ENCODE results near the gene KCNG1. TPM values are rescaled to one million over a fixed set of nuclear protein-coding genes. Genes with fewer than 3 reads are reported as not detected.

Gene KCNG1
- total RNA-seq, 1 donor from 2014 or later = 4.4 TPM

DNA sequence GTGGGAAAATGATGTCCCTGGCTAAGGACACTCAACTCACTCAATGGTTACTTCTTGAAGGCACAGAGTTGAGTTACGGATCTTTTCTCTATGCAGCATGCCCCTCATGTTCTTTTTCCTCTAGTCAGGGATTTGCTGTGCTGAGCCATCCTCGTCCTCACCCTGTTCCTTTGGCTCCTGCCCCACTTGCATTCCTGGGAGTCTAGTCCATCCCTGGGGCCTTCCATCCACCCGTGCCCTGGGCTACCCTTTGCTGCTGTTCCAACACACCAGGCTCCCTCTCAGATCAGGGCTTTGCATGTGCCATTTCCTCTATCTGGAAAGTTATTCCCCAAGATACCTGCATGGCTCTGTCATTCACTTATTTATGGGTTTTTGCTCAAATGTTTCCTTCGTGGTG, 13.3 kb upstream of the KCNG1 start:
- Mint-ChIP-seq H3K4me1 (ENCODE audit: unreplicated experiment) (peaks cover 4% of the 10 kb centered on the region), H3K4me3 (ENCODE audit: unreplicated experiment) (no peak overlapping the region), H3K27ac (ENCODE audit: unreplicated experiment) (peak overlapping the region; percentile 3), H3K9me3 (ENCODE audit: unreplicated experiment) (no peaks in the 10 kb centered on the region), H3K36me3 (ENCODE audit: low read depth, unreplicated experiment) (no peaks in the 10 kb centered on the region), H3K27me3 (ENCODE audit: unreplicated experiment) (peaks cover 6% of the 10 kb centered on the region)
- no peak for DNase-seq (ENCODE audit: low spot score)
- TF ChIP-seq, protein P1, sequence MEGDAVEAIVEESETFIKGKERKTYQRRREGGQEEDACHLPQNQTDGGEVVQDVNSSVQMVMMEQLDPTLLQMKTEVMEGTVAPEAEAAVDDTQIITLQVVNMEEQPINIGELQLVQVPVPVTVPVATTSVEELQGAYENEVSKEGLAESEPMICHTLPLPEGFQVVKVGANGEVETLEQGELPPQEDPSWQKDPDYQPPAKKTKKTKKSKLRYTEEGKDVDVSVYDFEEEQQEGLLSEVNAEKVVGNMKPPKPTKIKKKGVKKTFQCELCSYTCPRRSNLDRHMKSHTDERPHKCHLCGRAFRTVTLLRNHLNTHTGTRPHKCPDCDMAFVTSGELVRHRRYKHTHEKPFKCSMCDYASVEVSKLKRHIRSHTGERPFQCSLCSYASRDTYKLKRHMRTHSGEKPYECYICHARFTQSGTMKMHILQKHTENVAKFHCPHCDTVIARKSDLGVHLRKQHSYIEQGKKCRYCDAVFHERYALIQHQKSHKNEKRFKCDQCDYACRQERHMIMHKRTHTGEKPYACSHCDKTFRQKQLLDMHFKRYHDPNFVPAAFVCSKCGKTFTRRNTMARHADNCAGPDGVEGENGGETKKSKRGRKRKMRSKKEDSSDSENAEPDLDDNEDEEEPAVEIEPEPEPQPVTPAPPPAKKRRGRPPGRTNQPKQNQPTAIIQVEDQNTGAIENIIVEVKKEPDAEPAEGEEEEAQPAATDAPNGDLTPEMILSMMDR (IDR thresholded peaks at IDR 0.05; ENCODE audit: unreplicated experiment) = no peak

DNA sequence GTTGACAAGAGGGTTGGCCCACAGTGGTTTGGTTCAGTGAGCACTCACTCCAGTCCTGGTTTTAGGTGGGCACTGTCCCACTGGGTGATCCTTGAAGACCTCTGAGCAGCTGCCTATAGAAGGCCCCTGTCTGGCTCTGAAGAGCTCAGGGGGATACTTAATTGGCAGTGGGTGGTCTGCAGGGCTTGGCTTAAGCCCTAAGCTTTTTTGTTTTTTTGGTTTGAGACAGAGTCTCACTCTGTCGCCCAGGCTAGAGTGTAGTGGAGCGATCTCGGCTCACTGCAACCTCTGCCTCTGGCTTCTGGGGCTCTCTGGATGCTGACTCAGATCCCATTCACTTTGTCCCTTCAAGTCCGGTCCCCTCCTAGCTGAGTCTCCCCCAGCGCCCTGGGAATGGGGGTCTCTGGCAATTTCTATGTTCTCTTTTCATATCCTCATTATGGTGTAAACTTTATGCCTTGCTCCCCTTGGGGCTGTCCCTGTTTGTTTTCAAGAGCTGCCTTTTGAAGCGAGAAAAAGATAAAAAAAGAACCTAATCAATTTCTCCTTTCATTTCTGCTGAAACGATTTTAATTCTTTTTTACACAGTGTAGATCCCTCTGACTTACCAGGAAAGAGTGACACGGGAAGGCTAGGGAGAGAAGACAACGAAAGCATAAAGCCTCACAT, 12.2 kb upstream of the KCNG1 start:
- Mint-ChIP-seq H3K36me3 (ENCODE audit: low read depth, unreplicated experiment) (no peaks in the 10 kb centered on the region), H3K4me1 (ENCODE audit: unreplicated experiment) (peaks cover 4% of the 10 kb centered on the region), H3K9me3 (ENCODE audit: unreplicated experiment) (no peaks in the 10 kb centered on the region), H3K4me3 (ENCODE audit: unreplicated experiment) (no peak overlapping the region), H3K27ac (ENCODE audit: unreplicated experiment) (no peak overlapping the region), H3K27me3 (ENCODE audit: unreplicated experiment) (peaks cover 6% of the 10 kb centered on the region)
- TF ChIP-seq, protein P1 (IDR thresholded peaks at IDR 0.05; ENCODE audit: unreplicated experiment) = no peak
- DNase-seq (ENCODE audit: low spot score) = no peak

DNA sequence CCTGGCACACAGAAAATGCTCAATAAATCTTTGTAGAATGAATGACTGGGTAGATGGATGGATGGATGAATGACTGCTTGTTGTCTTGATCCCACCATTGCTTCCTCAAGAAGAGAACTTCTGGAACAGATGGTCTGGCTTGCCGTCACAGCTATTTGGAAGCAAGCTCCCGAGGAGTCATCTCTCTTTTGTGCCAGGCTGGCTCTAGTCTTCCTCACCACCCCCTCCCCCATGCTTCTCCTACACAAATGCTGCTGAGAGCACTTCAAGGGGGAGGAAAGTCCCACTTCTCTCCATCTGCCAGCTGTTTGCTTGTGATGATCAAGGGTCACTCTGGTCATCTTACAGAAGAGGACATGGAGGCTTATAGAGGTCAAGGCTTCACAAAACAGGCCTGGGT, 11.6 kb upstream of the KCNG1 start:
- DNase-seq (ENCODE audit: low spot score) = no peak
- no peak overlapping the region for H3K4me3 Mint-ChIP-seq (ENCODE audit: unreplicated experiment)
- H3K9me3 Mint-ChIP-seq (ENCODE audit: unreplicated experiment) = no peaks in the 10 kb centered on the region
- H3K27me3 Mint-ChIP-seq (ENCODE audit: unreplicated experiment) = peaks cover 6% of the 10 kb centered on the region
- no peak overlapping the region for H3K27ac Mint-ChIP-seq (ENCODE audit: unreplicated experiment)
- TF ChIP-seq, protein P1 (IDR thresholded peaks at IDR 0.05; ENCODE audit: unreplicated experiment) = no peak
- no peaks in the 10 kb centered on the region for H3K36me3 Mint-ChIP-seq (ENCODE audit: low read depth, unreplicated experiment)
- peaks cover 4% of the 10 kb centered on the region for H3K4me1 Mint-ChIP-seq (ENCODE audit: unreplicated experiment)

DNA sequence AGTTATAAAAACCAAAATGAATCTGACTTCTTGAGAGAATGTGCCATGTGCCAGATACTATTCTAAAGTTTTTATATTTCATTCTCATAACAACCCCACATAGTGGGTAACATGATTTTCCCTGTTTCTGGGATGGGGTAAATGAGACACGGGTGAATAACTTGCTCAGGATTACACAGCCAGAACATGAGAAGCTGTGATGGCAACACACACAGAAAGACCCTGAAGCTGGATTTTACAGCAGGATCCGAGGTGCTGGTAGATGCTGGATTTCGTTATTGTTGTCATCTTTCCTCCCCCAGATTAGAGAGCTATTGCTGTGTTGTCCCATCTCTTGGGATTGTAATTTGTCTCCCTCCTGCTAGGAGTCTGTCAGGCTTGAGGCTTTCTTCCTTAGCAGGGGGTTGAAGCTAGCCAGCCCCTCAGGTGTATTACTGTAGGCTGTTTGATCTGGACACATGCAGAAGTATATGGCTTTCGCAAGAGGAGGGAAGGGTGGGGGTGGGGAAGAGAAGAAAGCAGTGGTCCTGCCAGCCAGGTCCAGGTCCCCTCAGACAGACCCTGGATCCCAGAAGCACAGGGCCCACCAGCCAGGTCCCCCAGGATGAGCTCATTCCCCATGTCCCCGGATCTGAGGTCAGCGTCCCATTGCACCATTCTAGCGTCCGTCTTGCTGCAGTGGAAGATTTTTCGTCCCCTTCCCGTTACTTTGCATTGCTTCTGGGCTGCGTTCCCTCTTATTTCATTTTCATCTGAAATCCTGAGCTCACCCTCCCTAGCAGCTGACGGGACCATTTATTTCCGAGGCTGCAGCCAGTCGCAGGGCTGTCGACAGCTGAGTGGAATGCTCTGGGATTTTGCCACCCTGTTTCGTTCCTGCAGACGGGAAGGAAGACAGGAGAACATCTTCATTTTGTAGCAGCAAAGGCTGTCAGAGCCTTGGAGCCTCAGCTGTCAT, 7.3 kb upstream of the KCNG1 start:
- H3K36me3 Mint-ChIP-seq (ENCODE audit: low read depth, unreplicated experiment) = no peaks in the 10 kb centered on the region
- DNase-seq (ENCODE audit: low spot score) = no peak
- H3K4me3 Mint-ChIP-seq (ENCODE audit: unreplicated experiment) = no peak overlapping the region
- H3K27ac Mint-ChIP-seq (ENCODE audit: unreplicated experiment) = no peak overlapping the region
- peaks cover 4% of the 10 kb centered on the region for H3K27me3 Mint-ChIP-seq (ENCODE audit: unreplicated experiment)
- H3K4me1 Mint-ChIP-seq (ENCODE audit: unreplicated experiment) = peaks cover 3% of the 10 kb centered on the region
- TF ChIP-seq, protein P1 (IDR thresholded peaks at IDR 0.05; ENCODE audit: unreplicated experiment) = no peak
- no peaks in the 10 kb centered on the region for H3K9me3 Mint-ChIP-seq (ENCODE audit: unreplicated experiment)

DNA sequence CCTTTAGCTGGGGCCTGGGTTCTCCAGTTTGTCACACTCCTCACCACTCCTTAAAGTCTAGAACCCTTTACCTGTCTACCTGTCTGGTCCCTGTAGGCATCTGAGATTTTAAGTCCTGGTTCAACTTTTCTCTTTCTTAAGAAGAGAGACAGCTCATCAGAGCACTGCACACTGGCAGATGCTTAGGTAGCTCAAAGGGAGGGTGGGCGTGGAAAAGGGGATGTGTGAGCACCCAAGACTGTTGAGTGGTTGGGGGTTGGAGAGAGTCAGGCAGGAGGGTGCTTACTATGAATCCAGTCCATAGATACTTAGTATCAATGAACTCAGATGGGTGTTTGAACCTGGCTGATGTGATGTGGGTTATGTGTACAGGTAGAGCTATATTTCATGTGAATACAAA, 6.6 kb upstream of the KCNG1 start:
- TF ChIP-seq, protein P1 (IDR thresholded peaks at IDR 0.05; ENCODE audit: unreplicated experiment) = no peak
- Mint-ChIP-seq H3K27ac (ENCODE audit: unreplicated experiment) (no peak overlapping the region), H3K4me3 (ENCODE audit: unreplicated experiment) (no peak overlapping the region), H3K36me3 (ENCODE audit: low read depth, unreplicated experiment) (no peaks in the 10 kb centered on the region), H3K27me3 (ENCODE audit: unreplicated experiment) (peaks cover 2% of the 10 kb centered on the region), H3K9me3 (ENCODE audit: unreplicated experiment) (no peaks in the 10 kb centered on the region), H3K4me1 (ENCODE audit: unreplicated experiment) (peaks cover 3% of the 10 kb centered on the region)
- DNase-seq (ENCODE audit: low spot score) = no peak

All from endothelial cell (in vitro differentiated cells).